GM10847 (cell line): Measurements from ENCODE around the gene ENAM.

Source experiments
- POLR2A ChIP-seq: IDR thresholded peaks from 2 replicates; pipeline ENCODE4 v1.6.1; 2011; ENCODE audit not compliant: insufficient read length; ENCODE audit errors: extremely low read depth

ENAM gene

GRCh38 chr4:70608324-70608723 is 20.2 kb upstream of the ENAM start:
- no peak for TF ChIP-seq POLR2A

- no peak for TF ChIP-seq POLR2A
Observed at GRCh38 chr4:70613306-70614183, 15.0 kb upstream of the ENAM start.

- TF ChIP-seq POLR2A = no peak
Observed at GRCh38 chr4:70614184-70614555, 14.4 kb upstream of the ENAM start.

GRCh38 chr4:70619288-70619687 is 9.3 kb upstream of the ENAM start:
- TF ChIP-seq POLR2A = no peak

- TF ChIP-seq POLR2A = no peak
Observed at GRCh38 chr4:70619778-70620177, 8.8 kb upstream of the ENAM start.

DNA sequence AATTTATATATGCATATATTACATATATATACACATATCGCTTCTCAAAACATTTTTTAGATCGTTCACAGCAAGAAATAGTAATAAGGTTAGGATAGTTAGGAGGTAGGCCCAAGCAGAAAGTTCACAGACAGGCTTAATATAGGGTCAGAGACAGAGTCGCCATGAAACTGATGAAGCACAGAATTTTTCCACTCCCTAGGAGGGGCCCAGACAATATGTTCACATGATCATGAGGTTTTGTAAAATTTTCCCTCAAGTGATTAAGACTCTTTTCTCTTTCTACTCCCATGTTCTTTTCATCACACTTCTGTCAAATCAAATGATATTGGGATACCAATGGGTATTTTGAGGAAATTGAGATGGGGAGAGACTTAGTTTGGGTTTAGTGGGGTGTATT is 5.2 kb upstream of the ENAM start:
- no peak for TF ChIP-seq POLR2A

- TF ChIP-seq POLR2A = no peak
Observed at GRCh38 chr4:70624226-70624793, 4.2 kb upstream of the ENAM start.

DNA sequence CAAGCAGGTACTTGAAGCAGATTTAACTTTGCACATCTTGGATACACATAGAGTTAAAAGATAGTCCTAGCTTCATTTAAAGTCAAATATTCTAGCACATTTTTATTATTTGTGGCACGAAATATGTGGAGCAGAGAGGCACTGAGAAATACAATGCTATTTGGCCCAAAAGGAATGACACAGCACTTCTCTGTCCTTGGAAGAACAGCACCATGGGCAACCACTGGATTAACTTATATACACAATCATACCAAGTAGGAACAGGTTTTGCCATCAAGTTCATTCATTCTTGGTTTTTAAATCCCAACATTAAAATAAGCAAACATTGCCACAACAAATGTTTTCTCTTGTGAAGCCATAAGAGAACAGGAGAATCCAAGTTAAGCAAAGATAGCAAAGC is 924 bp upstream of the ENAM start:
- no peak for TF ChIP-seq POLR2A

GRCh38 chr4:70629469-70630090 is 1.0 kb downstream of the ENAM start:
- TF ChIP-seq POLR2A = no peak

DNA sequence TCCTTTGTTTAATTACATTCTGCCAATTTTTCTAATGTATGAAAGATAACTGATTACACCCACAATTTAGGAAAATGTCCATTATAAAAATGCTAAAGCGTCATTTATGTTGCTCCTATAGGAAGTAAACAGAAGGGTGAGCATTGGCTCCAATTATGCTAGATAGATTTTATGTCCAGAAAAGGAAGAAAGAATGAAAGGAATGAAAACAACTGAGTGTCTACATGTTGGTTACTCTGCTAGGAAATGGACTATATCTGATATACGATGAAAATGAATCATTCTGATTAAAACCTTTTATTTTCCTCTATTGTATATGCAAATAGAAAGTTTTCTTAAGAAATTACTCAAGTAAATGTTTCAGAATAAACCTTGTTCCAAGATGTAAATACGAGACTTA is 1.6 kb downstream of the ENAM start:
- no peak for TF ChIP-seq POLR2A

- TF ChIP-seq POLR2A = no peak
Observed at GRCh38 chr4:70632028-70632427, 3.5 kb downstream of the ENAM start.

GRCh38 chr4:70634482-70634881 is 5.9 kb downstream of the ENAM start:
- TF ChIP-seq POLR2A = no peak

GRCh38 chr4:70637239-70637913 is 8.8 kb downstream of the ENAM start:
- TF ChIP-seq POLR2A = no peak

DNA sequence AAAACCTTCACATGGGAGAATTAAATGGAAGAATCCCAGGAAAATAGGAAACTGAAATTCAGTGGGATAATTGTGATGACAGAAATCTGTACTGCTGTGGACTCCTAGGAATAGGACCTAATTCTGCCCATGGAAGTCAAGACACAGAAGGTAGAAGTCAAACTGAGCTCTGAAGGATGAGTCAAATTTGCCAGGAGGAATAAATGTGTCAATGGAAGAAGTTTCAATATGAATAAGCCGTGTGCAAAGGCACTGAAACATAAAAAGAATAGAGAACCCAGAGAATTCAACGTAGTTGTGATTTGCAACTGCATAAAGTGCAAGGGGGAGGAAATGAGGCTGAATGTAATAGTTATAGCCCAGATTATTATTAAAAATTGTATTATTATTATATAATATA is 11.6 kb downstream of the ENAM start:
- no peak for TF ChIP-seq POLR2A

DNA sequence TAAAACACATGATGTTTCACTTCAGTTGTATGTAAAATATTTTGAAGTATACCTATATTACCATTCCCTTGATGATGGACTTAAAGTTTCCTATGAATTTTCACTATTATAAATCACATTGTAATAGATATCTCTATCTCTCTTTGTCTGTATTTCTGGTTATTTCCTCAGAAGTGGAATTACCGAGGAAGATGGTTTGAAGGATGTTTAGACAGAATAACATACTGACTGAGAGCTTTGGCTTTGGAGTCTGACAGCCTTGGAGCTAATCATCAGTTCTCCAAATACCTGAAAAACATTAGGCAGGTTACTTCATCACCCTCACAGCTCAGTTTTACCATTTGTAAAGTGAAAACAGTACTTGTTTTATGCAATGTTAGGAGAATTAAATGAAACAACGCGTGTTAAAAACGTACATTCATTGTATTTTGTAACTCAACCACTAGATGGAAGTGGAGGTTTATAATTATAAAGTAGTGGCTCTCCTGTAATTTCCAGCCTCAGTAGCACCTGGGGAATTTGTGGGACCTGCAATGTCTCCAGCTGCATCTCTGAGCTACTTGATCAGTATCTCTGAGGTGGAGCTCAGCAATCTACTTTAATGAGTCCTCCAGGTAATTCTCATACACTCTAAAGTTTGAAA is 23.4 kb downstream of the ENAM start:
- TF ChIP-seq POLR2A = no peak
